ENCODE data around the gene AK1. TPM values are rescaled to one million over a fixed set of nuclear protein-coding genes. Genes with fewer than 3 reads are reported as not detected.

Gene AK1
- total and polyA plus RNA-seq, 9 of the 15 experiments (the other 6 are each of a cell fraction or from before 2014, with no cell fraction given) = 10.1 to 71.8 (median 39.0) TPM

DNA sequence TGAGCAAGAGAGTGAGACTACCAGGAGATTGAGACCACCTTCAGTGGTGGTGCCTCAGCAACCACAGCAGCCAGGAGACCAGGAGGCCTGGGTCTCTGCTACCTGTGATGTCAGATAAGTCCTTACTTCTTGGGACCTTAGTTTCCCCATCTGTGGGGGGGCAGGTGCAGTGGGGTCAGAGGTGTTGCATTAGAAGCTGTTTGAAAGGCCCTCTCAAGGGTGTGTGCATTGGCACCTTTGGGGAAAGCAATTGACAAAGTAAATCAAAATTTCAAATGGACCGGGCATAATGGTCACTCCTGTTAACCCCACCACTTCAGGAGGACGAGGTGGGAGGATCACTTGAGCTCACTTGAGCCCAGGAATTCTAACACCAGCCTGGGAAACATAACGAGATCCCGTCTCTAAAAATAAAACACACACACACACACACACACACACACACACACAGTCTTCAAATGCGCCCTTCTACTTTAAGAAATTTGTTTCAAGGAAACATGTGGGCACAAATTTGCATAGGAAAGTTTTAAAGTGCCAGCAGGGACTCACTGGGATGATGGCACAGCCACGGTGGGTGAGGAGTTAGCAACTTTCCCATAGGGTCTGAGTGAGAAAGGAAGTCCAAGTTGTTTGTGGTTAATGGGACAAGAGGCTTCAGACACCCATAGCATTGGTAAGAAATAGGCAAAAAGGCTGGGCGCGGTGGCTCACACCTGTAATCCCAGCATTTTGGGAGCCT is 1.3 kb upstream of the AK1 start:
- POLR2A ChIA-PET = interaction anchor here (0.7 to 1.4 kb wide), 4 partner anchors 16 to 140 kb away, joined by 3 to 5 read pairs (median 4); no protein-coding TSS in a partner anchor
- peaks cover 19 to 42% of the 10 kb centered on the region in 2 experiments; a peak in 4 of 5 replicates for H3K4me1 ChIP-seq (replicated peaks in 1 of 2; ENCODE audit: control insufficient read depth in 2 of 2, insufficient read depth in 2 of 2, low read length in 2 of 2)
- in situ Hi-C loops (cut with MboI) = loop anchor here (5.0 to 10.0 kb wide), 3 partner anchors 33 to 377 kb away; no protein-coding TSS in a partner anchor
- peak overlapping the region; percentile 80; the same call in 1 of the 2 replicates for H3K4me2 ChIP-seq (ENCODE audit: insufficient read depth, low read length)
- TF ChIP-seq ARHGAP35 (IDR thresholded peaks at IDR 0.05; ENCODE audit: partially characterized antibody) (peak; percentile 9), RBM25 (IDR thresholded peaks at IDR 0.05; ENCODE audit: low read depth, low read length, severe bottlenecking) (peak; percentile 83), ZNF764 (CRISPR knock-in tag; IDR thresholded peaks at IDR 0.05; ENCODE audit: low read depth) (no peak), ZKSCAN8 (CRISPR knock-in tag; IDR thresholded peaks at IDR 0.05) (no peak)
- TF ChIP-seq, protein P1, sequence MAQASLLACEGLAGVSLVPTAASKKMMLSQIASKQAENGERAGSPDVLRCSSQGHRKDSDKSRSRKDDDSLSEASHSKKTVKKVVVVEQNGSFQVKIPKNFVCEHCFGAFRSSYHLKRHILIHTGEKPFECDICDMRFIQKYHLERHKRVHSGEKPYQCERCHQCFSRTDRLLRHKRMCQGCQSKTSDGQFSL (CRISPR knock-in tag; IDR thresholded peaks at IDR 0.05) = peak; percentile 72; the same call in 1 of the 2 replicates
- TF ChIP-seq, protein P1 (tag; IDR thresholded peaks at IDR 0.05) = peak in 1 of 2 experiments; percentile 18; a peak in 1 of 4 replicates
- ATAC-seq = no peak
- 66% methylated on average over 6 of the region's 8 CpGs for WGBS (ENCODE audit: insufficient coverage, low coverage, missing lambda C conversion rate)
- H3K27me3 ChIP-seq (ENCODE audit: control insufficient read depth in 2 of 2, insufficient read depth in 2 of 2, low read length in 2 of 2) = no peaks in the 10 kb centered on the region
- no peaks in the 10 kb centered on the region for H4K20me1 ChIP-seq (replicated peaks; ENCODE audit: control insufficient read depth, insufficient read depth, low read length)
- no peak overlapping the region for H3K27ac ChIP-seq (ENCODE audit: extremely low read depth, low read depth, low read length)
- peaks cover 12% of the 10 kb centered on the region; the same call in 2 of the 3 replicates for H3K79me2 ChIP-seq (ENCODE audit: control insufficient read depth, insufficient read depth, low read length)
- DNase-seq (ENCODE audit: extremely low read depth in 1 of 4, low spot score in 3 of 4) = no peak
- H2AFZ ChIP-seq (ENCODE audit: low read depth, low read length) = peak overlapping the region; percentile 91; the same call in 1 of the 2 replicates
- intact Hi-C loops (cut with micrococcal nuclease) = loop anchor here (10.0 kb wide), 1 partner anchor 284 kb away; no protein-coding TSS in a partner anchor
- no peaks in the 10 kb centered on the region for H3K9me1 ChIP-seq (ENCODE audit: control insufficient read depth, insufficient read depth, low read length)
- peak; percentile 51 for FAIRE-seq
- H3K36me3 ChIP-seq (ENCODE audit: control insufficient read depth, insufficient read depth, low read length) = no peaks in the 10 kb centered on the region; the same call in 2 of the 3 replicates
- CTCF ChIA-PET (ENCODE audit: low intra/inter-chr PET ratio) = no interaction called here
- H3K9me3 ChIP-seq (replicated peaks; ENCODE audit: control insufficient read depth, insufficient read depth, low read depth, low read length) = no peaks in the 10 kb centered on the region
- BruUV-seq (replicated peaks) = no TSS peak
- H3K4me3 ChIP-seq = no peak overlapping the region
- peak overlapping the region in 1 of 2 experiments; percentile 94; a peak in 1 of 4 replicates for H3K9ac ChIP-seq (ENCODE audit: insufficient read depth in 1 of 2, low read depth in 2 of 2, low read length in 2 of 2)
